SK-N-SH treated with all-trans-retinoic acid at 6 μM for 48 hours (cell line): ENCODE data around the gene TMEM107.

Source experiments
- ATAC-seq: fragments of 200-7000 bp; cut with Tn5 transposase; 3 replicates; pipeline ENCODE4 v1.9.1; 2020; ENCODE audit warnings: mild to moderate bottlenecking, moderate library complexity
- BACH2 ChIP-seq: fragments of 250-450 bp; sonication (Bioruptor Pico); IDR thresholded peaks from 2 replicates; pipeline ENCODE4 v1.9.0; 2021; ENCODE audit warnings: mild to moderate bottlenecking, borderline replicate concordance
- CREB5 ChIP-seq: fragments of 250-450 bp; sonication (Bioruptor Pico); IDR thresholded peaks from 2 replicates; pipeline ENCODE4 v1.5.1; 2020; ENCODE audit warnings: low read depth, mild to moderate bottlenecking, moderate library complexity
- ESRRG ChIP-seq: fragments of 250-450 bp; sonication (Bioruptor Pico); IDR thresholded peaks from 2 replicates; pipeline ENCODE4 v1.6.1; 2021; ENCODE audit warnings: mild to moderate bottlenecking
- GLIS3 ChIP-seq: fragments of 250-450 bp; sonication (Bioruptor Pico); IDR thresholded peaks from 2 replicates; pipeline ENCODE4 v1.5.0; 2020; ENCODE audit warnings: mild to moderate bottlenecking, moderate library complexity
- ISL1 ChIP-seq: fragments of 250-450 bp; sonication (Bioruptor Pico); IDR thresholded peaks from 2 replicates; pipeline ENCODE4 v2.1.2; 2022; ENCODE audit warnings: mild to moderate bottlenecking, moderate library complexity
- OSR1 ChIP-seq: fragments of 250-450 bp; sonication (Bioruptor Pico); IDR thresholded peaks from 2 replicates; pipeline ENCODE4 v1.8.0; 2022; ENCODE audit warnings: moderate library complexity, mild to moderate bottlenecking, inconsistent platforms
- PPARA ChIP-seq: fragments of 250-450 bp; sonication (Bioruptor Pico); IDR thresholded peaks from 2 replicates; pipeline ENCODE4 v1.5.0; 2020; ENCODE audit warnings: mild to moderate bottlenecking, borderline replicate concordance
- RARB ChIP-seq: fragments of 250-450 bp; sonication (Bioruptor Pico); IDR thresholded peaks from 2 replicates; pipeline ENCODE4 v1.8.0; 2021; ENCODE audit warnings: mild to moderate bottlenecking, moderate library complexity
- SNAI2 ChIP-seq: fragments of 250-450 bp; sonication (Bioruptor Pico); IDR thresholded peaks from 2 replicates; pipeline ENCODE4 v1.5.0; 2020; ENCODE audit warnings: mild to moderate bottlenecking, moderate library complexity
- TCF4 ChIP-seq: fragments of 250-450 bp; sonication (Bioruptor Pico); IDR thresholded peaks from 2 replicates; pipeline ENCODE4 v1.8.0; 2021; ENCODE audit warnings: mild to moderate bottlenecking, moderate library complexity, borderline replicate concordance
- TOX ChIP-seq: fragments of 250-450 bp; sonication (Bioruptor Pico); IDR thresholded peaks from 2 replicates; pipeline ENCODE4 v1.8.0; 2021; ENCODE audit warnings: mild to moderate bottlenecking, moderate library complexity, borderline replicate concordance
- ZC3H10 ChIP-seq: fragments of 250-450 bp; sonication (Bioruptor Pico); IDR thresholded peaks from 2 replicates; pipeline ENCODE4 v1.5.1; 2021; ENCODE audit warnings: mild to moderate bottlenecking, moderate library complexity
- ZFP3 ChIP-seq: fragments of 250-450 bp; sonication (Bioruptor Pico); IDR thresholded peaks from 2 replicates; pipeline ENCODE4 v1.5.0; 2020; ENCODE audit warnings: mild to moderate bottlenecking, moderate library complexity
- ZFP30 ChIP-seq: fragments of 450-650 bp; formaldehyde crosslinking; IDR thresholded peaks from 2 replicates; pipeline ENCODE4 v1.5.0; 2022; ENCODE audit warnings: mild to moderate bottlenecking, moderate library complexity
- ZNF565 ChIP-seq: fragments of 450-650 bp; formaldehyde crosslinking; conservative IDR thresholded peaks from 2 replicates; pipeline ENCODE4 v1.5.0; 2020; ENCODE audit warnings: low read depth, mild to moderate bottlenecking, moderate library complexity
- ZNF70 ChIP-seq: fragments of 450-650 bp; formaldehyde crosslinking; IDR thresholded peaks from 2 replicates; pipeline ENCODE4 v1.5.0; 2020; ENCODE audit warnings: mild to moderate bottlenecking, moderate library complexity
- TF ChIP-seq, protein P1 (sequence below): fragments of 250-450 bp; sonication (Bioruptor Pico); IDR thresholded peaks from 2 replicates; pipeline ENCODE4 v1.5.1; 2021; ENCODE audit warnings: mild to moderate bottlenecking, moderate library complexity
- TF ChIP-seq, protein P2 (sequence below): fragments of 250-450 bp; sonication (Bioruptor Pico); IDR thresholded peaks from 2 replicates; pipeline ENCODE4 v1.5.0; 2020; ENCODE audit warnings: mild to moderate bottlenecking, moderate library complexity
- TF ChIP-seq, protein P3 (sequence below): fragments of 250-450 bp; sonication (Bioruptor Pico); IDR thresholded peaks from 2 replicates; pipeline ENCODE4 v1.8.0; 2020; ENCODE audit warnings: mild to moderate bottlenecking, moderate library complexity, borderline replicate concordance

Gene TMEM107

GRCh38 chr17:8151641-8152111 lies 24.5 kb downstream of the TMEM107 start:
- no peak for ATAC-seq
- TF ChIP-seq, protein P1, sequence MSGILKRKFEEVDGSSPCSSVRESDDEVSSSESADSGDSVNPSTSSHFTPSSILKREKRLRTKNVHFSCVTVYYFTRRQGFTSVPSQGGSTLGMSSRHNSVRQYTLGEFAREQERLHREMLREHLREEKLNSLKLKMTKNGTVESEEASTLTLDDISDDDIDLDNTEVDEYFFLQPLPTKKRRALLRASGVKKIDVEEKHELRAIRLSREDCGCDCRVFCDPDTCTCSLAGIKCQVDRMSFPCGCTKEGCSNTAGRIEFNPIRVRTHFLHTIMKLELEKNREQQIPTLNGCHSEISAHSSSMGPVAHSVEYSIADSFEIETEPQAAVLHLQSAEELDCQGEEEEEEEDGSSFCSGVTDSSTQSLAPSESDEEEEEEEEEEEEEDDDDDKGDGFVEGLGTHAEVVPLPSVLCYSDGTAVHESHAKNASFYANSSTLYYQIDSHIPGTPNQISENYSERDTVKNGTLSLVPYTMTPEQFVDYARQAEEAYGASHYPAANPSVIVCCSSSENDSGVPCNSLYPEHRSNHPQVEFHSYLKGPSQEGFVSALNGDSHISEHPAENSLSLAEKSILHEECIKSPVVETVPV (CRISPR knock-in tag): peak; percentile 93; the same call in 1 of the 2 replicates
- TF ChIP-seq PPARA (CRISPR knock-in tag): no peak
- 0 out of 2 replicates have a peak, but pooled peaks have one; percentile 4 for TF ChIP-seq RARB (CRISPR knock-in tag)
- TF ChIP-seq, all 23 proteins: peak for 2

- 0 out of 2 replicates have a peak, but pooled peaks have one; percentile 14 for TF ChIP-seq RARB (CRISPR knock-in tag)
- peak; percentile 62; the same call in 1 of the 2 replicates for TF ChIP-seq ESRRG (CRISPR knock-in tag)
- peak; percentile 5; the same call in 1 of the 2 replicates for TF ChIP-seq TOX (CRISPR knock-in tag)
- 0 out of 2 replicates have a peak, but pooled peaks have one; percentile 2 for TF ChIP-seq GLIS3 (CRISPR knock-in tag)
- TF ChIP-seq, protein P2, sequence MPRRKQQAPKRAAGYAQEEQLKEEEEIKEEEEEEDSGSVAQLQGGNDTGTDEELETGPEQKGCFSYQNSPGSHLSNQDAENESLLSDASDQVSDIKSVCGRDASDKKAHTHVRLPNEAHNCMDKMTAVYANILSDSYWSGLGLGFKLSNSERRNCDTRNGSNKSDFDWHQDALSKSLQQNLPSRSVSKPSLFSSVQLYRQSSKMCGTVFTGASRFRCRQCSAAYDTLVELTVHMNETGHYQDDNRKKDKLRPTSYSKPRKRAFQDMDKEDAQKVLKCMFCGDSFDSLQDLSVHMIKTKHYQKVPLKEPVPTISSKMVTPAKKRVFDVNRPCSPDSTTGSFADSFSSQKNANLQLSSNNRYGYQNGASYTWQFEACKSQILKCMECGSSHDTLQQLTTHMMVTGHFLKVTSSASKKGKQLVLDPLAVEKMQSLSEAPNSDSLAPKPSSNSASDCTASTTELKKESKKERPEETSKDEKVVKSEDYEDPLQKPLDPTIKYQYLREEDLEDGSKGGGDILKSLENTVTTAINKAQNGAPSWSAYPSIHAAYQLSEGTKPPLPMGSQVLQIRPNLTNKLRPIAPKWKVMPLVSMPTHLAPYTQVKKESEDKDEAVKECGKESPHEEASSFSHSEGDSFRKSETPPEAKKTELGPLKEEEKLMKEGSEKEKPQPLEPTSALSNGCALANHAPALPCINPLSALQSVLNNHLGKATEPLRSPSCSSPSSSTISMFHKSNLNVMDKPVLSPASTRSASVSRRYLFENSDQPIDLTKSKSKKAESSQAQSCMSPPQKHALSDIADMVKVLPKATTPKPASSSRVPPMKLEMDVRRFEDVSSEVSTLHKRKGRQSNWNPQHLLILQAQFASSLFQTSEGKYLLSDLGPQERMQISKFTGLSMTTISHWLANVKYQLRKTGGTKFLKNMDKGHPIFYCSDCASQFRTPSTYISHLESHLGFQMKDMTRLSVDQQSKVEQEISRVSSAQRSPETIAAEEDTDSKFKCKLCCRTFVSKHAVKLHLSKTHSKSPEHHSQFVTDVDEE (CRISPR knock-in tag): 0 out of 2 replicates have a peak, but pooled peaks have one; percentile 5
- TF ChIP-seq SNAI2 (CRISPR knock-in tag): no peak
- TF ChIP-seq, protein P3, sequence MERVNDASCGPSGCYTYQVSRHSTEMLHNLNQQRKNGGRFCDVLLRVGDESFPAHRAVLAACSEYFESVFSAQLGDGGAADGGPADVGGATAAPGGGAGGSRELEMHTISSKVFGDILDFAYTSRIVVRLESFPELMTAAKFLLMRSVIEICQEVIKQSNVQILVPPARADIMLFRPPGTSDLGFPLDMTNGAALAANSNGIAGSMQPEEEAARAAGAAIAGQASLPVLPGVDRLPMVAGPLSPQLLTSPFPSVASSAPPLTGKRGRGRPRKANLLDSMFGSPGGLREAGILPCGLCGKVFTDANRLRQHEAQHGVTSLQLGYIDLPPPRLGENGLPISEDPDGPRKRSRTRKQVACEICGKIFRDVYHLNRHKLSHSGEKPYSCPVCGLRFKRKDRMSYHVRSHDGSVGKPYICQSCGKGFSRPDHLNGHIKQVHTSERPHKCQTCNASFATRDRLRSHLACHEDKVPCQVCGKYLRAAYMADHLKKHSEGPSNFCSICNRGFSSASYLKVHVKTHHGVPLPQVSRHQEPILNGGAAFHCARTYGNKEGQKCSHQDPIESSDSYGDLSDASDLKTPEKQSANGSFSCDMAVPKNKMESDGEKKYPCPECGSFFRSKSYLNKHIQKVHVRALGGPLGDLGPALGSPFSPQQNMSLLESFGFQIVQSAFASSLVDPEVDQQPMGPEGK (CRISPR knock-in tag): peak; percentile 94; the same call in 1 of the 2 replicates
- peak; percentile 63; the same call in 1 of the 2 replicates for TF ChIP-seq CREB5 (CRISPR knock-in tag)
- no peak for TF ChIP-seq TCF4 (CRISPR knock-in tag)
- no peak for TF ChIP-seq OSR1 (CRISPR knock-in tag)
- peak; percentile 91 for TF ChIP-seq ZC3H10 (CRISPR knock-in tag)
- peak; percentile 35 for ATAC-seq
Observed at GRCh38 chr17:8151120-8151640, 25.0 kb downstream of the TMEM107 start.

DNA sequence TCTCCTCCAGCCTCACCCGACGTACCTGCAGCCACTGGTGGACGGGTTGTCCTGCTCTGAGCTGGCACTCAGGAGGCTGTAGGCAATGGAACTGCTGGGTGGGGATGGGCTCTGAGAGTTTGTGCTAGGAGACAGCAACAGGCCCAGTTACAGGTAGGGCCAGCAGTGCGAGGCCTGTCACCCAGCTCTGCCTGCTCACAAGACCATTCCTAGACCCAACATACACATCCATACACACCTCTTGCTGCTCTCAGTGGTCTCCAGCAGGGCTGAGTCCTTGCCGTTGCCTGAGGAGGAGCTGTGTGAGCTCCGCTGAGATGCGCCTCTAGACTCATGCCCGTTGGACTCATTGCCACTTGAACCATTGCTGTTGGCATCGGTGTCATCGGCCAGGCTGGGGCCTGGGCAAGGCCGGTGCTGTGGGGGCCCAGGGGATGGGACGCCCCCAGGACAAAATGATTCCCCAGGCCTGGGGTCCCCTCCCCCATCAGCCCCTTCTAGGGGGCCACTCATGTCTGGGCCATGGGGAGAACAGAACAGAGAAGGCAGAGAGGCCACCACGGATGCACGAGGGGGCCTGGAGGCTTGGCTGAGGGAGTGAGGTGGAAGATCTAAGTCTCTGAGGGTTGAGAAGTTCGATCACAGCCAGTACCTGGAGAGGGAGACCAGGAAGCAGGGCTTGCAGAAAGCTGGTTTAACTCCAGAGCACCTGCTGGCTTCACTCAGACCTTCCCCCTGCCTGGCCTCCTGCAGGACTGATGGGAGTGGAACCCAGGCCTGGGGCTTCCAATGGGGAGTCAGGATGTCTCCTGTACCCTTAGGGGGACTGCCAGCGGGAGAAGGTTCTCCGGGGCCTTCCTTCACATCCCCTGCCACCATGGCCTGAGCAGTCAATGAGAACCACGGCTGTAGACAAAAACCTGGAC lies 25.7 kb downstream of the TMEM107 start:
- TF ChIP-seq ZFP30 (CRISPR knock-in tag): peak; percentile 31; the same call in 1 of the 2 replicates
- no peak for TF ChIP-seq GLIS3 (CRISPR knock-in tag)
- TF ChIP-seq, all 23 proteins: peak for 1
- no peak for ATAC-seq

DNA sequence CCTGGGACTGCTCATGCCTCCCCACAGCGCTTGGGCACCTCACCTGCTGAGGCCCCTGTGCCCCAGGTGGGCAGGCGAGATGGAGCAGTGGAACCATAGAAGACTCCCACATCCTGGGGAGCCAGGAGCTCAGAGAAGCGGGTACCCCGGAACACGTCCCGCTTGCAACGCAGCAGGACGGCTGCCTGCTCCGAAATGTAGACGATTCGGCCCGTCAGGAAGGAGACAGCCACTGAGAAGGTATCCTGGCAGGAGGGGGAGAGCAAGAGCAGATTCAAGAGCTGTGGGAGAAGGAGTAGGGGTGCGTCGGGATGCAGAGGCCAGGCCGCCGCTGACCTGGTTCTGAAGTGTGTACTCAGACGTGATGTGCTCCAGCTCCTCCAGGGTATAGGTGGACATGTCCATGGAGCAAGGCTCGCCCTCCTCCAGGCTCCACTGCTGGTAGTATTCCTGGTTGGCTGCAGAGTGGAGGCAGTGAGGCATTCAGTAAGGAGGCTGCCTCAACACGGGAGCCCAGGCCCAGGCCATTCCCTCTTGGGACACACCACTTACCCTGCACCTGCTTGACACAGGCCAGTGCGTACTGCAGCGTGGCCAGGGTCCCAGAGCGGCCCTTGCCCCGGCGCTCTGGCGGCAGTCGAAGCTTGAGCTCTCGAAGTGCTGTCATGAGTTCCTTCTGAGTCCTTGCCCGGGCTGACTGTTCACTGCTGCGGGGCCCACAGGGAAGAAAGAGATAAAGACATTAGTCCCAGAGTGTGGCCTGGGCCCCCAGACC lies 26.6 kb downstream of the TMEM107 start:
- ATAC-seq: no peak

More for the DNA sequence above, 26.6 kb downstream of the TMEM107 start:
- TF ChIP-seq GLIS3 (CRISPR knock-in tag) (no peak), BACH2 (CRISPR knock-in tag) (no peak), ZFP3 (CRISPR knock-in tag) (no peak), OSR1 (CRISPR knock-in tag) (no peak), ZNF565 (no peak), PPARA (CRISPR knock-in tag) (no peak), ISL1 (CRISPR knock-in tag) (no peak), ZNF70 (CRISPR knock-in tag) (no peak)
- TF ChIP-seq, protein P3 (CRISPR knock-in tag): no peak
- TF ChIP-seq, protein P1 (CRISPR knock-in tag): no peak
